Fibroblast of skin of left biceps (primary cell): ENCODE measurements around the gene PLA2G12B.

Experiments used
- DNase-seq, 2 experiments: peaks; one replicate each; pipeline ENCODE4 v3.0.0-alpha.2; 2013; ENCODE audit warnings: low read depth in 2 of 2

Gene PLA2G12B

DNA sequence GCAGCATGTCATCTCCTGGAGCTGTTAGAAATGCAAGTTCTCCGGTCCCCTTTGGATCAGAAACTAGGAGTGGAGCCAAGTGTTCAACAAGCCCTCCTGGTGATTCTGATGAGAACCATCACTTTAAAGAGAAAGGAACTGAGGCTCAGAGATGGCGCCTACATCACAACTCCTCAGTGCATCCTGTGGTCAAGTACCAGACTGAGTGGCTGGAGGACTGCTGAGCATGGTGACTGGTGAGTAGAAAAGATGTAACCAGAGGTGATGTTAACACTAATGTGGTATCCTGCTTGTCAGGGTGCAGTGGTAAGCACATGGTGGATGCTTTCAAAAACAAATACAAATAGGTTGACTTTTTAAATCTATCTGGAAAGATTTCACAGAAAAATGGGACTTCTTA lies 64.5 kb downstream of the PLA2G12B start:
- DNase-seq: no peak

DNA sequence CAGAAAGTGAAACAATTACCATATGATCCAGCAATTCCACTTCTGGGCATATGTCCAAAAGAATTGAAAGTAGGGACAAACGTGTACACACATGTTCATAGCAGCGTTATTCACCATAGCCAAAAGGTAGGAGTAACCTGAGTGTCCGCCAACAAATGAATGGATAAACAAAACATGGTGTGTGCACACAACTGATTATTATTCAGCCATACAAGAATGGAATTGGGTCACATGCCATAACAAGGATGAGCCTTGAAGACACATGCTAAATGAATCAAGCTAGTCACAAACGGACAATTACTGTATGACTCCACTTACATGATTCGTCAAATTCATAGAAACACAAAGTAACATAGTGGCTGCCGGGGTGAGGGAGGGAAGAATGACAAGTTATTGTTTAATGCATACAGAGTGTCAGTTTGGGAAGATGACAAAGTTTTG lies 65.2 kb downstream of the PLA2G12B start:
- DNase-seq: peak in 1 of 2 experiments; percentile 4

DNA sequence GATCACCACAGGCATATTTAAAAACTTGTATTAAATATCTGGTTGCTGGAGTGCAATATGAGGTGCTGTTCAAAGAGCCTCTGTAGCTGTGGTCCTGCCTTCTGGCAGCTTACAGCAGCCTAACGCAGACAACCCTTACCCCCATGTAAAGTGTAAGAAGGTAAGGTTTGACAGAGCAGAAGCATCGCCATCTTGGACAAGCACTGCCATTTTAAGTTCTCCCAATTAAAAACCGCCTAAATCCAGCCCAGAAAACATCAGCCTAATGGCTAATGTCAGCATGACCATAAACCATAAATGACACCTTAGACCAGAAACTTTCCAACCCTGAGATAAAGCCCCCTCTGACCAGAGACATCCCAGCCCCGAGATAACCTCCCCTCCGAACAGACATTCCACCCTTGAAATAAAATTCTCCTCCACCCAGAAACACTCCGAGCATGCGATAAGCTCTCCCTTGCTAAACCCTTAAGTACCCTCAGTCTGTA lies 66.4 kb downstream of the PLA2G12B start:
- DNase-seq: no peak

- no peak for DNase-seq
Measured at GRCh38 chr10:72887043-72887442, 67.6 kb downstream of the PLA2G12B start.

GRCh38 chr10:72886621-72887020 lies 68.0 kb downstream of the PLA2G12B start:
- DNase-seq: no peak

- DNase-seq: no peak
Measured at GRCh38 chr10:72885953-72886352, 68.7 kb downstream of the PLA2G12B start.
